Ovary (tissue), 9 donors: ENCODE measurements around the gene STAMBPL1. TPM values are rescaled to one million over a fixed set of nuclear protein-coding genes. Genes with fewer than 3 reads are reported as not detected.
"Not testable (repeated sequence)": the region's sequence is repeated elsewhere in the genome, so short reads cannot be mapped to it uniquely, and the experiment has no call there.

Experiments used
- DNase-seq, 5 donors: peaks; one replicate each; pipeline ENCODE4 v3.0.0-alpha.2; 2019 to 2020
- H3K27ac ChIP-seq, 2 donors: fragments of 200-600 bp; one replicate each; pipeline versions ENCODE4 v1.5.1 to v1.8.0; 2019 to 2022
- H3K27me3 ChIP-seq: fragments of 200-600 bp; one replicate; pipeline ENCODE4 v1.8.0; 2022
- H3K36me3 ChIP-seq: fragments of 200-600 bp; sonication (generic); one replicate; pipeline ENCODE4 v1.5.1; 2019
- H3K4me1 ChIP-seq: one replicate; pipeline ENCODE4 v1.8.1; 2013; ENCODE audit warnings: mild to moderate bottlenecking, moderate library complexity; ENCODE audit not compliant: insufficient read depth
- H3K4me3 ChIP-seq: fragments of 200-600 bp; sonication (generic); one replicate; pipeline ENCODE4 v1.5.1; 2017
- H3K9me3 ChIP-seq, 2 donors: fragments of 200-600 bp in 1 of 2; sonication (generic) in 1 of 2; one replicate each; pipeline versions ENCODE4 v1.5.1 to v1.8.1; 2013 to 2019; ENCODE audit warnings: mild to moderate bottlenecking in 1 of 2, moderate library complexity in 1 of 2
- EP300 ChIP-seq: sonication (generic); formaldehyde crosslinking; IDR thresholded peaks from one replicate; pipeline ENCODE4 v1.6.1; 2017; ENCODE audit warnings: antibody characterized with exemption
- POLR2A ChIP-seq: fragments of 450-650 bp; IDR thresholded peaks from one replicate; pipeline ENCODE4 v1.6.1; 2017; ENCODE audit warnings: antibody characterized with exemption, mild to moderate bottlenecking, moderate library complexity
- WGBS, 3 donors: extraction: QIAGEN DNeasy Blood & Tissue Kit in 1 of 3; methylation state at CpG; one replicate each; pipeline versions ENCODE4 v1.1.5 to v1.1.7; 2013 to 2017; 5-methylcytosine and 5-hydroxymethylcytosine counted together
- intact Hi-C, 4 donors: fragments of 100-400 bp; cut with DNase I; formaldehyde crosslinking; loops; one replicate each; pipeline versions ENCODE4 v1.11.0 to v1.15.1; 2022 to 2023
- polyA plus RNA-seq, 2 donors: library from polyadenylated mRNA; stranded (reverse); fragments of 200-250 nt in 1 of 2; fragments of 350-450 nt in 1 of 2; fragmentation: Illumina TruSeq in 1 of 2; extraction: RNeasy Lipid Tissue Mini Kit (QIAGEN cat#74804) in 1 of 2; gene quantifications; one replicate each; pipeline ENCODE4 v1.2.3, GENCODE V29; 2013 to 2014
- total RNA-seq, 7 donors: library from RNA; depleted of rRNA in 2 of 7; stranded (reverse); fragments of >200 nt in 2 of 7; fragmentation: NEBNext Ultra II Directional in 3 of 7; extraction: Animal tissue kit (Norgen Biotek cat#: 25700) in 3 of 7; gene quantifications; one replicate each; pipeline versions ENCODE4 v1.1.0 to v1.2.4, GENCODE V29; 2016 to 2023
- TF ChIP-seq, protein P1 (sequence below), 3 donors: fragments of 450-650 bp in 2 of 3; fragments of 200-600 bp in 1 of 3; IDR thresholded peaks; one replicate each; pipeline versions ENCODE4 v1.5.1 to v1.8.0; 2016 to 2022; ENCODE audit warnings: antibody characterized with exemption in 3 of 3, mild to moderate bottlenecking in 1 of 3
- donor health status: DM: no; HTN: no; CAD: no; lungs with moderate emphysema.
- donor health status: DM: no; HTN: no; CAD: no.
- donor health status: Bipolar disorder and iron deficiency.
- donor health status: DM: yes; HTN: yes; CAD: no.
- donor health status: DM: no; HTN: no; CAD: no.
- donor health status: DM: yes; HTN: yes; CAD: no.

Gene STAMBPL1
- total and polyA plus RNA-seq, 9 donors = 7.9 to 39.6 (median 14.4) TPM

DNA sequence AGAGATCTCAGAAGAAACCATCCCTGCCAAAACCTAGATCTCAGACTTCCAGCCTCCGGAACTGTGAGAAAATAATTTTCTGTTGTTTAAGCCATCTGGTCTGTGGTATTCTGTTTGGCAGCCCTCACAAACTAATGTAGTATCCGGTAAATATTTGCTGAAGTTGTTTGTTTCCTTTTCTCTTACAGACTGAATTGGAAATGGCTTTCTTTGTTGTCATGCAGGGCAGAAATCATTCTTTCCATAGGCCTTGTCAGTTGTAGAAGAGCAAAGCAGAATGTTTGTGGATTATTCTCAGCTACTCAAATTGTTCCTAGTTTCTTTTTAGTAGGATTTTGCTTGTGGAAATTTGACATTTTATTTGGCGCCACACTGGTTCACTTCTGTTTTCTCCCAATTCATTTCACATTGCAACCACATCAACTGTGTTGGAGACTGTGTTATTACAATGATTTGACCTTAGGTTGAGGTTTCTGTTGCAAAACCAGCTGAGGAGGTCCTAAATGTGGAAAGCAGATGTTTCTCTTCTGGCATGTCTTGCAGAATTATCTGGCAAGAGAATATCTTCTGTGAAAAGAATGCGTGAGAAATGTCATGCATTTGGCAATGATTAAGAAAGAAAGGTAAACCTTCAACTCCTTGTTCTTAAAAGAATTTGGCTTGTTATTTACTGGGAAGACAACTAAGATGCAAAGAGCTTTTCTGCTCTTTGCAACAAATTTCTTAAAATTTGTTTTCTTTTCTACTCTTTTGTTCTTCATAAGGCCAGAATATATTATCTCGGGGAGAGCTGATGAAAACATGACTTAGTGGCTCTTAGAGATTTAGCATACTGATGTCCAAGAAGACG is 46.7 kb downstream of the STAMBPL1 start:
- TF ChIP-seq, protein P1, sequence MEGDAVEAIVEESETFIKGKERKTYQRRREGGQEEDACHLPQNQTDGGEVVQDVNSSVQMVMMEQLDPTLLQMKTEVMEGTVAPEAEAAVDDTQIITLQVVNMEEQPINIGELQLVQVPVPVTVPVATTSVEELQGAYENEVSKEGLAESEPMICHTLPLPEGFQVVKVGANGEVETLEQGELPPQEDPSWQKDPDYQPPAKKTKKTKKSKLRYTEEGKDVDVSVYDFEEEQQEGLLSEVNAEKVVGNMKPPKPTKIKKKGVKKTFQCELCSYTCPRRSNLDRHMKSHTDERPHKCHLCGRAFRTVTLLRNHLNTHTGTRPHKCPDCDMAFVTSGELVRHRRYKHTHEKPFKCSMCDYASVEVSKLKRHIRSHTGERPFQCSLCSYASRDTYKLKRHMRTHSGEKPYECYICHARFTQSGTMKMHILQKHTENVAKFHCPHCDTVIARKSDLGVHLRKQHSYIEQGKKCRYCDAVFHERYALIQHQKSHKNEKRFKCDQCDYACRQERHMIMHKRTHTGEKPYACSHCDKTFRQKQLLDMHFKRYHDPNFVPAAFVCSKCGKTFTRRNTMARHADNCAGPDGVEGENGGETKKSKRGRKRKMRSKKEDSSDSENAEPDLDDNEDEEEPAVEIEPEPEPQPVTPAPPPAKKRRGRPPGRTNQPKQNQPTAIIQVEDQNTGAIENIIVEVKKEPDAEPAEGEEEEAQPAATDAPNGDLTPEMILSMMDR (IDR thresholded peaks at IDR 0.05) = no peak
- no peak for TF ChIP-seq EP300
- TF ChIP-seq POLR2A = no peak

DNA sequence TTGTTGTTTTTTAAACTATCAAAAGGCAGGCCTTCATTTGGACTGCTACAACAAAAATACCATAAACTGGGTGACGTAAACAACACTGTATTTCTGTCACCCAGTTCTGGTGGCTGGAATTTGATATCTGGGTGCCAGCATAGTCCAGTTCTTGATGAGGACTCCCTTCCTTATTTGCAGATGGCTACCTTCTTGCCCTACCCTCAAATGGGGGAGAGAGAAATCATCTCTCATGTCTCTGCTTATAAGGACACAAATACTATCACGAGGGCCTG is 47.3 kb downstream of the STAMBPL1 start:
- TF ChIP-seq, protein P1 (IDR thresholded peaks at IDR 0.05) = no peak
- TF ChIP-seq POLR2A (no peak), EP300 (no peak)
- DNase-seq = no peak
- Histone ChIP-seq H3K36me3 (no peaks in the 10 kb centered on the region), H3K27me3 (no peaks in the 10 kb centered on the region), H3K27ac (peak overlapping the region in 1 of 2 donors; percentile 45), H3K4me3 (no peak overlapping the region), H3K9me3 (no peaks in the 10 kb centered on the region), H3K4me1 (peaks cover 6% of the 10 kb centered on the region)
- intact Hi-C loops = loop anchor here in 3 of 4 donors (2.0 to 5.0 kb wide), 3 partner anchors 45 to 91 kb away; partner anchors contain the start of gene STAMBPL1 (in 1 of the 3)
- WGBS, 3 donors = 26 to 31% (median 31%) methylated on average over 2 of the region's 2 CpGs

More for the DNA sequence above, 46.7 kb downstream of the STAMBPL1 start:
- H3K4me1 ChIP-seq = peaks cover 6% of the 10 kb centered on the region
- H3K9me3 ChIP-seq = no peaks in the 10 kb centered on the region
- intact Hi-C loops = loop anchor here in 3 of 4 donors (2.0 to 5.0 kb wide), 3 partner anchors 44 to 90 kb away; partner anchors contain the start of gene STAMBPL1 (in 1 of the 3)
- peak overlapping the region; percentile 9 for H3K4me3 ChIP-seq
- no peaks in the 10 kb centered on the region for H3K27me3 ChIP-seq
- H3K27ac ChIP-seq = peak overlapping the region; percentile 9 to 70
- 5 to 9% (median 7%) methylated on average over 6 of the region's 6 CpGs for WGBS, 3 donors
- no peak for DNase-seq
- no peaks in the 10 kb centered on the region for H3K36me3 ChIP-seq

GRCh38 chr10:88928254-88928653 is 48.2 kb downstream of the STAMBPL1 start:
- intact Hi-C loops = loop anchor here in 2 of 4 donors (5.0 kb wide), 2 partner anchors 46 to 51 kb away; partner anchors contain the start of gene STAMBPL1 (in 1 of the 2)
- TF ChIP-seq POLR2A (no peak), EP300 (no peak)
- TF ChIP-seq, protein P1 (IDR thresholded peaks at IDR 0.05) = no peak
- DNase-seq = no peak
- no peak overlapping the region for H3K4me3 ChIP-seq
- H3K27me3 ChIP-seq = no peaks in the 10 kb centered on the region
- 23 to 35% (median 25%) methylated on average over 2 of the region's 2 CpGs for WGBS, 3 donors
- no peaks in the 10 kb centered on the region for H3K9me3 ChIP-seq
- no peak overlapping the region for H3K27ac ChIP-seq
- H3K36me3 ChIP-seq = no peaks in the 10 kb centered on the region
- peaks cover 6% of the 10 kb centered on the region for H3K4me1 ChIP-seq

GRCh38 chr10:88931548-88931947 is 51.5 kb downstream of the STAMBPL1 start:
- peaks cover 4% of the 10 kb centered on the region for H3K4me1 ChIP-seq
- H3K27me3 ChIP-seq = no peaks in the 10 kb centered on the region
- no peak for DNase-seq
- intact Hi-C loops = loop anchor here in 2 of 4 donors (2.0 to 5.0 kb wide), 3 partner anchors 49 to 95 kb away; partner anchors contain the start of gene STAMBPL1 (in 1 of the 2)
- TF ChIP-seq POLR2A (no peak), EP300 (no peak)
- TF ChIP-seq, protein P1 (IDR thresholded peaks at IDR 0.05) = no peak
- no peak overlapping the region for H3K27ac ChIP-seq
- H3K9me3 ChIP-seq = no peaks in the 10 kb centered on the region
- 38 to 75% (median 59%) methylated on average over 1 of the region's 1 CpG for WGBS, 3 donors
- H3K36me3 ChIP-seq = no peaks in the 10 kb centered on the region
- no peak overlapping the region for H3K4me3 ChIP-seq

DNA sequence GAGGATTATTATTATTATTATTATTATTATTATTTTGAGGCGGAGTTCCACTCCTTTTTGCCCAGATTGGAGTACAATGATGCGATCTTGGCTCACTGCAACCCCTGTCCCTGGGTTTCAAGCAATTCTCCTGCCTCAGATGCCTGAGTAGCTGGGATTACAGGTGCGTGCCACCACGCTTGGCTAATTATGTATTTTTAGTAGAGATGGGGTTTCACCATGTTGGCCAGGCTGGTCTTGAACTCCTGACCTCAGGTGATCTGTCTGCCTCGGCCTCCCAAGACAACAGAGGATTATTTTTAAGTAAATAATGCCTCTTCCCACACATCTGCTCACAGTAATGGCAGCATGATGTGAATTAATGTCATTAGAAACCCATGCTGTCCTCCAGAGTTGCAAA is 52.0 kb downstream of the STAMBPL1 start:
- not testable (repeated sequence) for H3K27ac ChIP-seq, H3K9me3 ChIP-seq, H3K4me3 ChIP-seq, H3K27me3 ChIP-seq, H3K36me3 ChIP-seq, DNase-seq, H3K4me1 ChIP-seq
- 77 to 82% (median 80%) methylated on average over 5 of the region's 5 CpGs for WGBS, 3 donors
- intact Hi-C loops = loop anchor here in 3 of 4 donors (2.0 to 5.0 kb wide), 3 partner anchors 50 to 95 kb away; partner anchors contain the start of gene STAMBPL1 (in 1 of the 3)
